Erythroblast (primary cell): ENCODE data around the gene MAPK6.

Source experiments
- GATA1 ChIP-seq: IDR thresholded peaks from 2 replicates; pipeline ENCODE4 v1.6.1; 2011; ENCODE audit warnings: low read depth, mild to moderate bottlenecking, control low read depth, low read length, moderate library complexity
- POLR2A ChIP-seq: IDR thresholded peaks from 2 replicates; pipeline ENCODE4 v1.6.1; 2011; ENCODE audit warnings: mild to moderate bottlenecking, low read length

DNA sequence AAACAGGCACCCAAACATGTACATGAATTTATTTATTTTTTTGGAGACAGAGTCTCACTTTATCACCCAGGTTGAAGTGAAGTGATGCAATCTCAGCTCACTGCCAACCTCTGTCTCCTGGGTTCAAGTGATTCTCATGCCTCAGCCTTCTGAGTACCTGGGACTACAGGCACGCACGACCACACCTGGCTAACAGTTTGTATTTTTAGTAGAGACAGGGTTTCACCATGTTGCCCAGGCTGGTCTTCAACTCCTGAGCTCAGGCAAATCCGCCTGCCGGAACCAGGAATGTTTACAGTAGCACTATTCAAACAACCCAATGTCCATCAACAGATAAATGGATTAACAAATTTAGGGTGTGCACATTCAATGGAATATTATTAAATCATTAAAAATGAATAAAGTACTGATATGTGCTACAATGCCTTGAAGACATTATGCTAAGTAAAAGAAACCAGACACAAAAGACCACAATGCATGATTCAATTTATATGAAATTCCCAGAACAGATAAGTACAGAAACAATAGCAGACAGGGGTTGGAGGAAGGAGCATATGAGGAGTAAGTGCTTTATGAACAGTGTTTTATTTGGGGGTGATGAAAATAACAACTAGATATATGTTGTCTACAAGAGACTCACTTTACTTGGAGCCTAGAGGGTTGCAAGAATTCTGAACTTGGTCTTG lies 48.7 kb upstream of the MAPK6 start:
- no peak for TF ChIP-seq POLR2A
- TF ChIP-seq GATA1 = no peak
